ENCODE data around the gene CELSR1.

The CELSR1 gene

DNA sequence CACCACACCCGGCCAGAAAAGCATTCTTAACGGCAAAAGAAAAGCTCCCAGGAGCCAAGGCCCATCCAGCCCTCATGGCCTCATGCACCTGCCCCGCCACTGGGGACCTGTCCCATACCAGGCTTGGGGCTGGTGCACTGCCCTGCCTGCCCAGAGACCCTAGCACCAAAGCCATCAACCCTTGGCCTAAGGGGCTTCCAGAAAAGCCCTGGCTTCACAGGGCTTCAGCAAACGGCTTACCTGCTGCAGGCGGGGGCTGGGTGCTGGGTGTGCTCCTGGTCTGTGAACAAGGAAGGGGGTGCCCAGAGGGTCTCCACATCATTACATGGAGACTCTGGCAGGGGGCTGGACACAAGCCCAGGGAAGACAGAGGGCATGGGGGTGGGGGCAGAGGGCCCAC lies 89.5 kb downstream of the CELSR1 start:
- Histone ChIP-seq H3K23ac (ENCODE audit: low read depth, low read length, poor library complexity) (peak overlapping the region; percentile 68), H2BK5ac (ENCODE audit: low read length) (no peak overlapping the region), H3K4ac (ENCODE audit: low read length) (no peak overlapping the region), H3K27me3 (ENCODE audit: control insufficient read depth in 3 of 3, insufficient read depth in 3 of 3, low read depth in 1 of 3, low read length in 3 of 3) (no peaks in the 10 kb centered on the region), H3K9me3 (replicated peaks in 1 of 2; ENCODE audit: control insufficient read depth in 2 of 2, insufficient read depth in 1 of 2, low read depth in 1 of 2, low read length in 2 of 2) (peaks cover 0 to 1% of the 10 kb centered on the region in 2 donors), H3K9ac (ENCODE audit: low read depth, low read length, poor library complexity) (peak overlapping the region; percentile 63), H4K91ac (ENCODE audit: low read depth, low read length, poor library complexity) (no peak overlapping the region), H2BK120ac (ENCODE audit: low read depth, low read length) (no peak overlapping the region), H3K79me1 (ENCODE audit: low read depth, low read length) (no peaks in the 10 kb centered on the region), H3K36me3 (replicated peaks in 1 of 2; ENCODE audit: control insufficient read depth in 2 of 2, insufficient read depth in 2 of 2, low read length in 2 of 2) (no peaks in the 10 kb centered on the region), H2AK5ac (ENCODE audit: low read depth, low read length) (no peak overlapping the region), H4K8ac (ENCODE audit: low read depth, low read length) (no peak overlapping the region), H3K27ac (replicated peaks; ENCODE audit: low read length) (no peak overlapping the region), H3K18ac (ENCODE audit: low read length) (peak overlapping the region; percentile 77), H3K4me2 (ENCODE audit: insufficient read depth, low read length, poor library complexity, severe bottlenecking) (no peak overlapping the region), H3K14ac (ENCODE audit: low read length) (peak overlapping the region; percentile 75), H2BK12ac (ENCODE audit: low read length) (no peak overlapping the region), H3K4me3 (ENCODE audit: low read length in 2 of 2) (no peak overlapping the region), H2BK15ac (ENCODE audit: low read length) (no peak overlapping the region), H2AFZ (ENCODE audit: low read length) (no peak overlapping the region), H3K4me1 (ENCODE audit: control insufficient read depth in 2 of 2, insufficient read depth in 1 of 2, low read depth in 1 of 2, low read length in 2 of 2) (peaks cover 25 to 27% of the 10 kb centered on the region in 2 donors)
- WGBS, 2 donors (ENCODE audit: extremely low coverage in 2 of 2, insufficient read length in 2 of 2, insufficient replicate concordance in 1 of 2): no CpG with 5 or more reads among the region's 5 CpGs
- no peak for DNase-seq (ENCODE audit: low spot score)

DNA sequence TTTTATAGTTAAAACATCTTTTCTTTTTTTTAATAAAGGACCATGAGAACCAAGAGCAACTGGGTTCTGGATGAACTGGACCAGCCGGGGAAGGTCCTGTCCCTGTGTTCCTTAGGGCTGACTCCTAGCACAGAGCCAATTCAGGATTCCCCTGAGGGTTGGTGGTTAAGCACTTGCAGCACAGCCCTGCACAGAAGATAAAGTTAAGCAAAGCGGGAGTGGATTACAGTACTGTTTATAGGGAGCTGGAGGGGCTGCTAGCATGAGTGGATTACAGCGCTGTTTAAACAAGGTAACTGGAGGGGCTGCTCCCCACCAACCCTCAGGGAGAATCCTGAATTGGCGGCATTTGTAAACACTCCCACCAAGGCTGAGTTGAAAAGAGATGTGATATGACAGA lies 90.6 kb downstream of the CELSR1 start:
- H3K4me1 ChIP-seq (ENCODE audit: control insufficient read depth in 2 of 2, insufficient read depth in 1 of 2, low read depth in 1 of 2, low read length in 2 of 2): peaks cover 22 to 25% of the 10 kb centered on the region in 2 donors
- H3K27ac ChIP-seq (replicated peaks; ENCODE audit: low read length): no peak overlapping the region
- H2BK5ac ChIP-seq (ENCODE audit: low read length): no peak overlapping the region
- no peak overlapping the region for H3K23ac ChIP-seq (ENCODE audit: low read depth, low read length, poor library complexity)
- no peak overlapping the region for H3K4ac ChIP-seq (ENCODE audit: low read length)
- H2BK12ac ChIP-seq (ENCODE audit: low read length): no peak overlapping the region
- H3K4me3 ChIP-seq (ENCODE audit: low read length in 2 of 2): no peak overlapping the region
- H2BK15ac ChIP-seq (ENCODE audit: low read length): no peak overlapping the region
- no peak overlapping the region for H4K91ac ChIP-seq (ENCODE audit: low read depth, low read length, poor library complexity)
- no peak for DNase-seq (ENCODE audit: low spot score)
- H3K18ac ChIP-seq (ENCODE audit: low read length): no peak overlapping the region
- no peaks in the 10 kb centered on the region for H3K27me3 ChIP-seq (ENCODE audit: control insufficient read depth in 3 of 3, insufficient read depth in 3 of 3, low read depth in 1 of 3, low read length in 3 of 3)
- no peak overlapping the region for H3K9ac ChIP-seq (ENCODE audit: low read depth, low read length, poor library complexity)
- H2AK5ac ChIP-seq (ENCODE audit: low read depth, low read length): no peak overlapping the region
- no peak overlapping the region for H4K8ac ChIP-seq (ENCODE audit: low read depth, low read length)
- H3K79me1 ChIP-seq (ENCODE audit: low read depth, low read length): no peaks in the 10 kb centered on the region
- H3K9me3 ChIP-seq (replicated peaks in 1 of 2; ENCODE audit: control insufficient read depth in 2 of 2, insufficient read depth in 1 of 2, low read depth in 1 of 2, low read length in 2 of 2): peaks cover 0 to 1% of the 10 kb centered on the region in 2 donors
- no peak overlapping the region for H3K14ac ChIP-seq (ENCODE audit: low read length)
- H2AFZ ChIP-seq (ENCODE audit: low read length): no peak overlapping the region
- WGBS, 2 donors (ENCODE audit: extremely low coverage in 2 of 2, insufficient read length in 2 of 2, insufficient replicate concordance in 1 of 2): no CpG with 5 or more reads among the region's 4 CpGs
- no peaks in the 10 kb centered on the region for H3K36me3 ChIP-seq (replicated peaks in 1 of 2; ENCODE audit: control insufficient read depth in 2 of 2, insufficient read depth in 2 of 2, low read length in 2 of 2)
- no peak overlapping the region for H3K4me2 ChIP-seq (ENCODE audit: insufficient read depth, low read length, poor library complexity, severe bottlenecking)
- H2BK120ac ChIP-seq (ENCODE audit: low read depth, low read length): no peak overlapping the region

DNA sequence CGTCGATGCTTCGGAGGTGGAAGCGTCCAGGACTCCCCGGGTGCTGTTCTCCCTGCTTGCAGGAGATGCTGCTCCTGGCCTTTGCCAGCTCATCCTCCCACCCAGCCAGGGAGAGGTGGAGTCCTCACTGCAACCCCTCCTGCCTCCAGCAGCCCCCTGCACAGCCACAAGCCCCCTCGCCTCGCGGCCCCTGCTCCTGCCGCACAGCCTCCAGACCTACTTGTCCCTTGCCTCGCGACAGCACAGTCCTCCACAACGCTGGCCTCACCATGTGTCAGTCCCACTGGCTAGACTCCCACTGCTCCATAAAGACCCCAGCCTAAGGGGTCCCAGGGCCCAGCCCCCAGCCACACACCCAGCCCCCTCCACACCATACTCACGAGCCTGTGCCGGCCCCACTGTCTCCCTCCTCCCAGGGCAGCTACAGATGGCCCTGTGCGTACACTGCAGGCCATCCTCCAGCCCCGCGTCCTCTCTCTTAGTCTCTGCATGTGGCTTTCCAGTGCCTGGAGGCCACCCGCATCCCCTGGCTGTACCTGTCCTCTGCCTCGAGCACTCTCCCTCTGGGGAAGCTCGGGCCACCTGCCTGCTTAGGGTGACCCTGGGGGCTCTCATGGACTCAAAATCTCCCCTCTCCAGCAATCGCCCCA lies 91.5 kb downstream of the CELSR1 start:
- Histone ChIP-seq H3K4ac (ENCODE audit: low read length) (no peak overlapping the region), H4K8ac (ENCODE audit: low read depth, low read length) (peak overlapping the region; percentile 97), H3K4me1 (ENCODE audit: control insufficient read depth in 2 of 2, insufficient read depth in 1 of 2, low read depth in 1 of 2, low read length in 2 of 2) (peaks cover 22 to 25% of the 10 kb centered on the region in 2 donors), H4K91ac (ENCODE audit: low read depth, low read length, poor library complexity) (peak overlapping the region; percentile 94), H2BK5ac (ENCODE audit: low read length) (no peak overlapping the region), H2BK12ac (ENCODE audit: low read length) (peak overlapping the region; percentile 88), H3K79me1 (ENCODE audit: low read depth, low read length) (no peaks in the 10 kb centered on the region), H2BK120ac (ENCODE audit: low read depth, low read length) (peak overlapping the region; percentile 77), H2AK5ac (ENCODE audit: low read depth, low read length) (peak overlapping the region; percentile 91), H3K18ac (ENCODE audit: low read length) (peak overlapping the region; percentile 89), H3K27ac (replicated peaks; ENCODE audit: low read length) (no peak overlapping the region), H3K4me2 (ENCODE audit: insufficient read depth, low read length, poor library complexity, severe bottlenecking) (no peak overlapping the region), H3K14ac (ENCODE audit: low read length) (peak overlapping the region; percentile 14), H3K36me3 (replicated peaks in 1 of 2; ENCODE audit: control insufficient read depth in 2 of 2, insufficient read depth in 2 of 2, low read length in 2 of 2) (no peaks in the 10 kb centered on the region), H3K27me3 (ENCODE audit: control insufficient read depth in 3 of 3, insufficient read depth in 3 of 3, low read depth in 1 of 3, low read length in 3 of 3) (no peaks in the 10 kb centered on the region), H3K23ac (ENCODE audit: low read depth, low read length, poor library complexity) (peak overlapping the region; percentile 75), H3K4me3 (ENCODE audit: low read length in 2 of 2) (no peak overlapping the region), H2AFZ (ENCODE audit: low read length) (no peak overlapping the region), H3K9me3 (replicated peaks in 1 of 2; ENCODE audit: control insufficient read depth in 2 of 2, insufficient read depth in 1 of 2, low read depth in 1 of 2, low read length in 2 of 2) (peaks cover 0 to 1% of the 10 kb centered on the region in 2 donors), H3K9ac (ENCODE audit: low read depth, low read length, poor library complexity) (peak overlapping the region; percentile 83), H2BK15ac (ENCODE audit: low read length) (peak overlapping the region; percentile 46)
- WGBS, 2 donors (ENCODE audit: extremely low coverage in 2 of 2, insufficient read length in 2 of 2, insufficient replicate concordance in 1 of 2): no CpG with 5 or more reads among the region's 21 CpGs
- DNase-seq (ENCODE audit: low spot score): no peak

DNA sequence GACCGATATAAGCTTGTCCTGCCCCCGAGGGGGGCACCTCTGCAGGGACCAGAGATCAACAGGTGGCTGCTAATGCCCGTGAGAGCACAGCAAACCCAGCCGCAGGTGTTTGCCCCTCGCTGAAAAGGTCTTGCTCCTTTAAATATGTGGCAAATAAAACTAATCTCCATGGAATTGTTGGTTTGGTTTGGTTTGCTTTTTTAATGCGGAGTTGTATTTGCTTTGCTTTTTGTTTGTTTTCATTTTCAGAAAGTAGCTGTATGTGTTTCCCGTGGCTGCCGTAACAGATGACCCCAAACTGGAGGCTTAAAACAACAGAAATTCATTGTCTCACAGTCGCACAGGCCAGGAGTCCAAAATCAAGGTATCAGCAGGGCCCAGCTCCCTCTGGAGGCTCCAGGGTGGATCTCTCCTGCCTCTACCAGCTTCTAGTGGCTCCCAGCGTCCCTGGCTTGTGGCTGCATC lies 93.0 kb downstream of the CELSR1 start:
- Histone ChIP-seq H3K4me3 (ENCODE audit: low read length in 2 of 2) (no peak overlapping the region), H3K14ac (ENCODE audit: low read length) (no peak overlapping the region), H3K4me2 (ENCODE audit: insufficient read depth, low read length, poor library complexity, severe bottlenecking) (no peak overlapping the region), H4K8ac (ENCODE audit: low read depth, low read length) (no peak overlapping the region), H3K4ac (ENCODE audit: low read length) (no peak overlapping the region), H3K23ac (ENCODE audit: low read depth, low read length, poor library complexity) (no peak overlapping the region), H2BK12ac (ENCODE audit: low read length) (no peak overlapping the region), H3K27ac (replicated peaks; ENCODE audit: low read length) (no peak overlapping the region), H2AFZ (ENCODE audit: low read length) (no peak overlapping the region), H3K79me1 (ENCODE audit: low read depth, low read length) (no peaks in the 10 kb centered on the region), H2BK5ac (ENCODE audit: low read length) (no peak overlapping the region), H3K36me3 (replicated peaks in 1 of 2; ENCODE audit: control insufficient read depth in 2 of 2, insufficient read depth in 2 of 2, low read length in 2 of 2) (no peaks in the 10 kb centered on the region), H3K9me3 (replicated peaks in 1 of 2; ENCODE audit: control insufficient read depth in 2 of 2, insufficient read depth in 1 of 2, low read depth in 1 of 2, low read length in 2 of 2) (no peaks in the 10 kb centered on the region), H2BK120ac (ENCODE audit: low read depth, low read length) (no peak overlapping the region), H2AK5ac (ENCODE audit: low read depth, low read length) (peak overlapping the region; percentile 41), H3K18ac (ENCODE audit: low read length) (no peak overlapping the region), H3K9ac (ENCODE audit: low read depth, low read length, poor library complexity) (no peak overlapping the region), H3K4me1 (ENCODE audit: control insufficient read depth in 2 of 2, insufficient read depth in 1 of 2, low read depth in 1 of 2, low read length in 2 of 2) (peaks cover 22 to 25% of the 10 kb centered on the region in 2 donors), H2BK15ac (ENCODE audit: low read length) (no peak overlapping the region), H3K27me3 (ENCODE audit: control insufficient read depth in 3 of 3, insufficient read depth in 3 of 3, low read depth in 1 of 3, low read length in 3 of 3) (no peaks in the 10 kb centered on the region), H4K91ac (ENCODE audit: low read depth, low read length, poor library complexity) (no peak overlapping the region)
- no CpG with 5 or more reads among the region's 10 CpGs for WGBS, 2 donors (ENCODE audit: extremely low coverage in 2 of 2, insufficient read length in 2 of 2, insufficient replicate concordance in 1 of 2)
- DNase-seq (ENCODE audit: low spot score): no peak

Measured in neuronal stem cell (in vitro differentiated cells).